GM23338 (cell line): ENCODE measurements around the gene HACD2. TPM values are rescaled to one million over a fixed set of nuclear protein-coding genes. Genes with fewer than 3 reads are reported as not detected.

Experiments
- ATAC-seq: fragments of 200-7000 bp; cut with Tn5 transposase; 3 replicates; pipeline ENCODE4 v1.9.1; 2020
- DNase-seq: peaks from one replicate; pipeline ENCODE4 v3.0.0-alpha.2; 2015; ENCODE audit warnings: low spot score
- H2AFZ ChIP-seq: fragments of 200-600 bp; sonication (generic); 2 replicates; pipeline ENCODE4 v1.8.0; 2016; ENCODE audit warnings: antibody characterized with exemption, mild to moderate bottlenecking, moderate library complexity
- H3F3A ChIP-seq: fragments of 200-600 bp; sonication (generic); replicated peaks from 2 replicates; pipeline ENCODE4 v1.8.0; 2017; ENCODE audit warnings: antibody characterized with exemption, mixed run types, low read depth
- H3K27ac ChIP-seq: fragments of 200-600 bp; sonication (generic); 2 replicates; pipeline ENCODE4 v1.6.1; 2016; ENCODE audit warnings: low read depth
- H3K27me3 ChIP-seq: fragments of 200-600 bp; sonication (generic); 2 replicates; pipeline ENCODE4 v1.8.0; 2016; ENCODE audit warnings: mild to moderate bottlenecking, mixed run types, moderate library complexity; ENCODE audit not compliant: insufficient read depth
- H3K36me3 ChIP-seq: fragments of 200-600 bp; sonication (generic); 2 replicates; pipeline ENCODE4 v1.8.0; 2016; ENCODE audit warnings: mild to moderate bottlenecking; ENCODE audit not compliant: insufficient read depth
- H3K4me1 ChIP-seq: fragments of 200-600 bp; sonication (generic); 2 replicates; pipeline ENCODE4 v1.8.0; 2016; ENCODE audit warnings: mild to moderate bottlenecking, moderate library complexity; ENCODE audit not compliant: insufficient read depth
- H3K4me2 ChIP-seq: fragments of 200-600 bp; sonication (generic); 2 replicates; pipeline ENCODE4 v1.7.1; 2017; ENCODE audit warnings: mixed run types
- H3K4me3 ChIP-seq: fragments of 200-600 bp; sonication (generic); 2 replicates; pipeline ENCODE4 v1.6.1; 2016; ENCODE audit warnings: mixed run types
- H3K79me2 ChIP-seq: fragments of 200-600 bp; sonication (generic); replicated peaks from 2 replicates; pipeline ENCODE4 v1.8.0; 2017; ENCODE audit warnings: mild to moderate bottlenecking; ENCODE audit not compliant: insufficient read depth
- H3K9me2 ChIP-seq: fragments of 200-600 bp; sonication (generic); 2 replicates; pipeline ENCODE4 v1.8.0; 2017; ENCODE audit not compliant: insufficient read depth
- H4K20me1 ChIP-seq: fragments of 200-600 bp; sonication (generic); replicated peaks from 2 replicates; pipeline ENCODE4 v1.8.0; 2017; ENCODE audit warnings: mild to moderate bottlenecking; ENCODE audit not compliant: insufficient read depth
- H3K27ac Mint-ChIP-seq: 2 replicates; pipeline ENCODE4 v1.8.0; 2020; ENCODE audit warnings: inconsistent platforms, mild to moderate bottlenecking, moderate library complexity, mixed read lengths
- H3K27me3 Mint-ChIP-seq: 3 replicates; pipeline ENCODE4 v1.8.0; 2022; ENCODE audit warnings: low read depth, mild to moderate bottlenecking, moderate library complexity, mixed read lengths, inconsistent platforms; ENCODE audit not compliant: insufficient read depth, poor library complexity
- H3K36me3 Mint-ChIP-seq: 3 replicates; pipeline ENCODE4 v1.8.0; 2021; ENCODE audit warnings: low read depth, mild to moderate bottlenecking, inconsistent platforms, moderate library complexity, mixed read lengths
- H3K4me1 Mint-ChIP-seq: 3 replicates; pipeline ENCODE4 v1.8.0; 2020; ENCODE audit warnings: mild to moderate bottlenecking, inconsistent platforms, mixed read lengths
- H3K4me3 Mint-ChIP-seq: 3 replicates; pipeline ENCODE4 v1.8.0; 2021; ENCODE audit warnings: moderate library complexity, mild to moderate bottlenecking, inconsistent platforms, mixed read lengths
- H3K9me3 Mint-ChIP-seq: 3 replicates; pipeline ENCODE4 v1.8.0; 2020; ENCODE audit warnings: moderate library complexity, mild to moderate bottlenecking, inconsistent platforms, mixed read lengths
- EZH2phosphoT487 ChIP-seq: fragments of 200-600 bp; sonication (generic); IDR thresholded peaks from one replicate; pipeline ENCODE4 v1.8.1; 2018; ENCODE audit warnings: antibody characterized with exemption; ENCODE audit not compliant: unreplicated experiment
- JUNB ChIP-seq: IDR thresholded peaks from one replicate; pipeline ENCODE4 v1.6.1; 2016; ENCODE audit warnings: antibody characterized with exemption; ENCODE audit not compliant: unreplicated experiment
- POLR2AphosphoS5 ChIP-seq: IDR thresholded peaks from 2 replicates; pipeline ENCODE4 v1.6.1; 2016; ENCODE audit warnings: antibody characterized with exemption, low read depth
- STAT1 ChIP-seq: IDR thresholded peaks from one replicate; pipeline ENCODE4 v1.6.1; 2016; ENCODE audit warnings: antibody characterized with exemption; ENCODE audit not compliant: unreplicated experiment
- ZNF331 ChIP-seq: fragments of 250-450 bp; sonication (Bioruptor Pico); IDR thresholded peaks from 2 replicates; pipeline ENCODE4 v1.5.0; 2020; ENCODE audit warnings: low read depth, mild to moderate bottlenecking, moderate library complexity
- polyA plus RNA-seq: library from polyadenylated mRNA; unstranded; fragments of >200 nt; fragmentation: Nextera tagmentation; extraction: Ambion mirVana; gene quantifications from 2 replicates; pipeline ENCODE4 v1.2.1, GENCODE V29; 2016
- total RNA-seq: library from RNA; depleted of rRNA; stranded (reverse); fragments of >200 nt; shearing (Covaris generic); gene quantifications from 2 replicates; pipeline ENCODE4 v1.2.3, GENCODE V29; 2014
- TF ChIP-seq, protein P1 (sequence below), 2 experiments: fragments of 200-600 bp in 1 of 2; sonication (generic) in 1 of 2; conservative IDR thresholded peaks; 2 replicates each; pipeline versions ENCODE4 v1.5.1 to v1.6.1; 2016 to 2017; ENCODE audit warnings: antibody characterized with exemption in 2 of 2, low read depth in 2 of 2, mild to moderate bottlenecking in 2 of 2, moderate library complexity in 1 of 2

Gene HACD2
- total and polyA plus RNA-seq, 2 experiments from 2014 or later = 13.4 to 31.5 TPM

DNA sequence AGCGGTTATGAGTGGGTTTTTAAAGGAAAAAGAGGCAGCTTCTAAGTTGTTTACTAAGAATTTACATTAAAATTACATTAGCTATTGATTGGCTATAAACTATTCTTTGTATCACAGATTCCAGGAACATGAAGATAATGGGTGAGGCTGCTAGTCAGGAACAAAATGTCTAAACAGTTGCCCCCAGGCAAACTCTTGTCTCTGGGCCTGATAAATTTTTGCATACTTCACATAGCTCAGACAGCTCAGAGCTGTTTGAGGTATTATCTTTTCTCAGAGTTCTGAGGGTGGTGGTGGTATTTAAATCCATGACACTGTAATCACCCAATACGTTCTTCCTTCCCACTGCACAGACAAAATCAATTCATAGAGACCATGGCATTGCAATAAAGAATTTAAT, 2.1 kb upstream of the HACD2 start:
- H2AFZ ChIP-seq = no peak overlapping the region
- peak overlapping the region; percentile 89 for H3K4me2 ChIP-seq
- H3K4me3 Mint-ChIP-seq = peak overlapping the region; percentile 40; the same call in 1 of the 3 replicates
- ATAC-seq (no peak), DNase-seq (peak; percentile 8)
- TF ChIP-seq POLR2AphosphoS5 = no peak
- no peak for TF ChIP-seq EZH2phosphoT487
- no peak for TF ChIP-seq ZNF331 (CRISPR knock-in tag)
- TF ChIP-seq STAT1 = no peak
- peaks cover 23% of the 10 kb centered on the region for H3K4me1 ChIP-seq
- H3K9me3 Mint-ChIP-seq = peaks cover 48% of the 10 kb centered on the region
- H3F3A ChIP-seq = 0 out of 2 replicates have a peak, but pooled peaks cover 5% of the 10 kb centered on the region
- peaks cover 53% of the 10 kb centered on the region for H3K36me3 Mint-ChIP-seq
- peaks cover 36% of the 10 kb centered on the region for H3K79me2 ChIP-seq
- H3K4me1 Mint-ChIP-seq = peaks cover 16% of the 10 kb centered on the region; the same call in 2 of the 3 replicates
- no peaks in the 10 kb centered on the region for H3K9me2 ChIP-seq
- H3K27ac ChIP-seq = no peak overlapping the region
- peak overlapping the region; percentile 87 for H3K4me3 ChIP-seq
- peaks cover 27% of the 10 kb centered on the region for H3K36me3 ChIP-seq
- H3K27ac Mint-ChIP-seq = no peak overlapping the region
- no peaks in the 10 kb centered on the region; the same call in 1 of the 2 replicates for H4K20me1 ChIP-seq
- H3K27me3 Mint-ChIP-seq = peaks cover 4% of the 10 kb centered on the region
- H3K27me3 ChIP-seq = no peaks in the 10 kb centered on the region

DNA sequence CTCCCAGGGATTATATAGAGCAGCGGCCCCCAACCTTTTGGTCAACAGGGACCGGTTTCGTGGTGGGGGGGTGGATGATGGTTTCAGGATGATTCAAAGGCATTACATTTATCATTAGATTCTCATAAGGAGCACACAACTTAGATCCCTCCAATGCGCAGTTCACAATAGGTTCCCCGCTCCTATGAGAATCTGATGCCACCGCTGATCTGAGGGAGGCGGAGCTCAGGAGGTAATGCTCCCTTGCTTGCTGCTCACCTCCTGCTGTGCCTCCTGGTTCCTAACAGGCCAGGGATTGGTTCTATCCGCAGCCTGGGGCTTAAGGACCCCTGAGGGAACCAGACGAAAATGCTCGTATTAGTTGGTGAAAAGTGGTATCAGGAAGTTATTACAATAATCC, 1.3 kb upstream of the HACD2 start:
- TF ChIP-seq, protein P1, sequence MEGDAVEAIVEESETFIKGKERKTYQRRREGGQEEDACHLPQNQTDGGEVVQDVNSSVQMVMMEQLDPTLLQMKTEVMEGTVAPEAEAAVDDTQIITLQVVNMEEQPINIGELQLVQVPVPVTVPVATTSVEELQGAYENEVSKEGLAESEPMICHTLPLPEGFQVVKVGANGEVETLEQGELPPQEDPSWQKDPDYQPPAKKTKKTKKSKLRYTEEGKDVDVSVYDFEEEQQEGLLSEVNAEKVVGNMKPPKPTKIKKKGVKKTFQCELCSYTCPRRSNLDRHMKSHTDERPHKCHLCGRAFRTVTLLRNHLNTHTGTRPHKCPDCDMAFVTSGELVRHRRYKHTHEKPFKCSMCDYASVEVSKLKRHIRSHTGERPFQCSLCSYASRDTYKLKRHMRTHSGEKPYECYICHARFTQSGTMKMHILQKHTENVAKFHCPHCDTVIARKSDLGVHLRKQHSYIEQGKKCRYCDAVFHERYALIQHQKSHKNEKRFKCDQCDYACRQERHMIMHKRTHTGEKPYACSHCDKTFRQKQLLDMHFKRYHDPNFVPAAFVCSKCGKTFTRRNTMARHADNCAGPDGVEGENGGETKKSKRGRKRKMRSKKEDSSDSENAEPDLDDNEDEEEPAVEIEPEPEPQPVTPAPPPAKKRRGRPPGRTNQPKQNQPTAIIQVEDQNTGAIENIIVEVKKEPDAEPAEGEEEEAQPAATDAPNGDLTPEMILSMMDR (conservative IDR thresholded peaks at IDR 0.05; ENCODE audit: low read depth in 2 of 2) = no peak
- TF ChIP-seq POLR2AphosphoS5 = peak; percentile 38; the same call in 1 of the 2 replicates

DNA sequence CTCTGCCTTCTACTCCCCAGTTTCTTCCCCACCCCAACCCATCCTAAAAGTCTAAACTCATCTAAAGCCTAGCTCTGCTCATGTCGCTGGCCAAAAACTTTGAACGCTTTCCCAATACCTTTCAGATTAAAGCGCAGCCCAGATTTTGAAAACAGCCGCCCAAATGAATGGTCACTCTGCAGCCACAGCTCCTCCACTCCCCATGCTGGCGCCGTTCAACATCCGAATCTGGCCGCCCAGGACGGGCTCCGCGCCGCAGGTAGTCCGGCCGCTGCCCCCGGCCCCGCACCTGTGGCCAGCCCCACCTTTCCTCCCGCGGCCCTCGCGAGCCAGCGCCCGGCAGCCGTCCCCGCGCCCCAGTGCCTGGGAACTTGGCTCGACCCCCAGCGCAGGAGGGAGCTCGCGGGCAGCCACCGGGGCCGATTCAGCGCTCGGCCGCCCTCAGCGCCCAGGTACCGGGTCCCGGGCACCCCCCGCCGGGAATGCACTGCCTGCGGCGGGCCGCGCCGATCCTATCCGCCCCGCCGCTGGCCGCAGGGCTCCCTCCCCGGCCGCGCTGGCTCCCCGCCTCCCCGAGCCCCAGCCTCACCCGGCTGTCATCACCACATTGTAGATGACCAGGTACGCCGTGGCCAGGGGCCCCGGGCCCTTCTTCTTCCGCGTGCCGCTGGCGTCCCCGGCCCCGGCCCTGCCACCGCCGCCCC, 417 bp downstream of the HACD2 start:
- peaks cover 6% of the 10 kb centered on the region for H3K27me3 Mint-ChIP-seq
- peaks cover 36% of the 10 kb centered on the region for H3K79me2 ChIP-seq

More for the DNA sequence above, 1.3 kb upstream of the HACD2 start:
- Histone ChIP-seq H3K9me2 (no peaks in the 10 kb centered on the region), H3K4me3 (peak overlapping the region; percentile 87), H3K27me3 (no peaks in the 10 kb centered on the region), H4K20me1 (no peaks in the 10 kb centered on the region; the same call in 1 of the 2 replicates), H3F3A (0 out of 2 replicates have a peak, but pooled peaks cover 5% of the 10 kb centered on the region), H3K4me1 (peaks cover 23% of the 10 kb centered on the region), H2AFZ (peak overlapping the region; percentile 97; the same call in 1 of the 2 replicates), H3K27ac (peak overlapping the region; percentile 100; the same call in 1 of the 2 replicates), H3K36me3 (peaks cover 27% of the 10 kb centered on the region), H3K79me2 (peaks cover 36% of the 10 kb centered on the region), H3K4me2 (peak overlapping the region; percentile 89)
- Mint-ChIP-seq H3K36me3 (peaks cover 53% of the 10 kb centered on the region), H3K4me1 (peaks cover 16% of the 10 kb centered on the region; the same call in 2 of the 3 replicates), H3K27me3 (peaks cover 4% of the 10 kb centered on the region), H3K4me3 (no peak overlapping the region), H3K9me3 (peaks cover 41% of the 10 kb centered on the region), H3K27ac (no peak overlapping the region)
- peak; percentile 34 for ATAC-seq
- peak; percentile 90 for DNase-seq

More for the DNA sequence above, 417 bp downstream of the HACD2 start:
- DNase-seq = peak; percentile 75
- no peaks in the 10 kb centered on the region for H3K9me2 ChIP-seq
- H3F3A ChIP-seq = 0 out of 2 replicates have a peak, but pooled peaks cover 5% of the 10 kb centered on the region
- Mint-ChIP-seq H3K4me1 (peaks cover 16% of the 10 kb centered on the region; the same call in 2 of the 3 replicates), H3K4me3 (no peak overlapping the region; the same call in 2 of the 3 replicates), H3K9me3 (peaks cover 24% of the 10 kb centered on the region), H3K27ac (peak overlapping the region; percentile 71; the same call in 1 of the 2 replicates), H3K36me3 (peaks cover 50% of the 10 kb centered on the region)
- peak overlapping the region; percentile 89 for H3K4me2 ChIP-seq
- H3K36me3 ChIP-seq = peaks cover 12% of the 10 kb centered on the region
- peak overlapping the region; percentile 87 for H3K4me3 ChIP-seq
- TF ChIP-seq, protein P1 (conservative IDR thresholded peaks at IDR 0.05; ENCODE audit: low read depth in 2 of 2) = peak in 1 of 2 experiments; percentile 18; a peak in 1 of 4 replicates
- TF ChIP-seq JUNB = no peak
- H4K20me1 ChIP-seq = peaks cover 2% of the 10 kb centered on the region; the same call in 1 of the 2 replicates
- peaks cover 23% of the 10 kb centered on the region for H3K4me1 ChIP-seq
- no peaks in the 10 kb centered on the region for H3K27me3 ChIP-seq
- H3K27ac ChIP-seq = peak overlapping the region; percentile 67; the same call in 1 of the 2 replicates
- ATAC-seq = peak; percentile 56
- peak overlapping the region; percentile 94 for H2AFZ ChIP-seq
